BLaER1 treated with 17β-estradiol and CSF1 and Interleukin-3, amounts not matched to agents 10 nM and 100 nM (cell line): Measurements from ENCODE around the gene PIAS3.
"Not testable (repeated sequence)": the region's sequence is repeated elsewhere in the genome, so short reads cannot be mapped to it uniquely, and the experiment has no call there.

Experiments
- H3K27ac ChIP-seq, 11 experiments: shearing (Covaris generic); formaldehyde crosslinking; 2 replicates each; pipeline ENCODE4 v1.8.1; 2022
- H3K27me3 ChIP-seq, 11 experiments: shearing (Covaris generic); formaldehyde crosslinking; 2 replicates each; pipeline ENCODE4 v1.8.1; 2022
- H3K36me3 ChIP-seq, 11 experiments: shearing (Covaris generic); formaldehyde crosslinking; 2 replicates each; pipeline ENCODE4 v1.8.1; 2022
- H3K4me1 ChIP-seq, 10 experiments: shearing (Covaris generic); formaldehyde crosslinking; 2 replicates each; pipeline ENCODE4 v1.8.1; 2022
- H3K4me2 ChIP-seq, 11 experiments: shearing (Covaris generic); formaldehyde crosslinking; 2 replicates each; pipeline ENCODE4 v1.8.1; 2022
- H3K4me3 ChIP-seq, 10 experiments: shearing (Covaris generic); formaldehyde crosslinking; 2 replicates each; pipeline ENCODE4 v1.8.1; 2022
- H3K9ac ChIP-seq, 11 experiments: shearing (Covaris generic); formaldehyde crosslinking; 2 replicates each; pipeline ENCODE4 v1.8.1; 2022
- H3K9me3 ChIP-seq, 11 experiments: shearing (Covaris generic); formaldehyde crosslinking; replicated peaks in 1 of 11; 2 replicates each; pipeline ENCODE4 v1.8.1; 2022
- H4K20me1 ChIP-seq, 11 experiments: shearing (Covaris generic); formaldehyde crosslinking; 2 replicates each; pipeline ENCODE4 v1.8.1; 2022
- Cebpa-rat ChIP-seq, 11 experiments: shearing (Covaris generic); IDR thresholded peaks; 2 replicates each; pipeline ENCODE4 v1.8.1; 2022

Gene PIAS3

GRCh38 chr1:145845144-145845513 lies 13.8 kb downstream of the PIAS3 start:
- Histone ChIP-seq H3K9ac (peak overlapping the region; percentile 65 to 85 (median 80)), H3K27me3 (no peaks in the 10 kb centered on the region), H3K36me3 (peaks cover 56 to 71% (median 64%) of the 10 kb centered on the region in 11 experiments), H3K4me1 (peaks cover 19 to 36% (median 25%) of the 10 kb centered on the region in 10 experiments), H3K4me2 (peak overlapping the region; percentile 87 to 100 (median 96)), H3K9me3 (no peaks in the 10 kb centered on the region), H3K27ac (peak overlapping the region in 10 of 11 experiments; percentile 47 to 82 (median 70); a peak in 17 of 22 replicates), H4K20me1 (peaks cover 0 to 25% (median 8%) of the 10 kb centered on the region in 11 experiments; a peak in 9 of 22 replicates), H3K4me3 (peak overlapping the region; percentile 59 to 75 (median 63))
- no peak for TF ChIP-seq Cebpa-rat (IDR thresholded peaks at IDR 0.05)

DNA sequence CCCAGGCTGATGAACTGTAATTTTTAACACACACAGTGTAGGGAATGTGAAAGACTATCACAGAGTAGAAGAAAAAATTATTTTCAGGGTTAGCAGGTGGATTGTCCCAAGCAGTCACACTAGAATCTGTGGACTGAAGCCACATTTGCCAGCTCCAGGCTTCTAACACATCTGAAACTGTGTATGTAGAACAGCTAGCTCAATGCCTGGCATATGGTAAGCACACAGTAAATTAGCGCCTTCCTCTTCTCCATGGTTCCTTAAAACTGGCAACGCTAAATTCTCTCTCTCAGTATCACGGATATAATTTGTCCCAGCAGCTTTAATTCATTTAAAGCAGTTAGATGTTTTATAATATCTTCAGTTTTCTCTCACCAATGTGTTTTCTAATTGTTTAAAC lies 15.8 kb downstream of the PIAS3 start:
- Histone ChIP-seq H3K4me3 (no peak overlapping the region), H3K9ac (no peak overlapping the region), H3K27ac (no peak overlapping the region), H3K4me2 (0 out of 22 replicates have a peak overlapping the region, but pooled peaks of 1 of the 11 experiments have one; percentile 99), H4K20me1 (peaks cover 0 to 31% (median 8%) of the 10 kb centered on the region in 11 experiments; a peak in 8 of 22 replicates), H3K27me3 (no peaks in the 10 kb centered on the region), H3K4me1 (peaks cover 19 to 36% (median 25%) of the 10 kb centered on the region in 10 experiments), H3K9me3 (no peaks in the 10 kb centered on the region), H3K36me3 (peaks cover 57 to 71% (median 64%) of the 10 kb centered on the region in 11 experiments)
- TF ChIP-seq Cebpa-rat (IDR thresholded peaks at IDR 0.05), result no peak

- no peak overlapping the region for H3K27ac ChIP-seq
- peaks cover 0 to 35% (median 5%) of the 10 kb centered on the region in 11 experiments; a peak in 9 of 22 replicates for H4K20me1 ChIP-seq
- no peak overlapping the region for H3K9ac ChIP-seq
- H3K4me1 ChIP-seq, result no peaks in the 10 kb centered on the region
- H3K4me2 ChIP-seq, result no peak overlapping the region
- no peak overlapping the region for H3K4me3 ChIP-seq
- H3K9me3 ChIP-seq, result no peaks in the 10 kb centered on the region
- no peak for TF ChIP-seq Cebpa-rat (IDR thresholded peaks at IDR 0.05)
- no peaks in the 10 kb centered on the region for H3K27me3 ChIP-seq
- H3K36me3 ChIP-seq, result peaks cover 99 to 100% (median 100%) of the 10 kb centered on the region in 11 experiments
Measured at GRCh38 chr1:145837656-145838055, 21.2 kb downstream of the PIAS3 start.

- H3K27me3 ChIP-seq, H3K4me3 ChIP-seq, H3K27ac ChIP-seq, H3K9ac ChIP-seq, H3K4me2 ChIP-seq, H3K9me3 ChIP-seq: not testable (repeated sequence)
- Histone ChIP-seq H4K20me1 (peaks cover 0 to 43% (median 18%) of the 10 kb centered on the region in 11 experiments; a peak in 13 of 22 replicates), H3K36me3 (peaks cover 99 to 100% (median 100%) of the 10 kb centered on the region in 11 experiments), H3K4me1 (peaks cover 2 to 24% (median 10%) of the 10 kb centered on the region in 10 experiments)
Measured at GRCh38 chr1:145830810-145831209, 28.1 kb downstream of the PIAS3 start.

- Histone ChIP-seq H4K20me1 (peaks cover 0 to 47% (median 19%) of the 10 kb centered on the region in 11 experiments; a peak in 10 of 22 replicates), H3K9me3 (no peaks in the 10 kb centered on the region), H3K4me3 (no peak overlapping the region), H3K27me3 (no peaks in the 10 kb centered on the region), H3K9ac (no peak overlapping the region), H3K27ac (no peak overlapping the region), H3K36me3 (peaks cover 78 to 83% (median 81%) of the 10 kb centered on the region in 11 experiments), H3K4me2 (no peak overlapping the region), H3K4me1 (peaks cover 12 to 33% (median 21%) of the 10 kb centered on the region in 10 experiments)
- TF ChIP-seq Cebpa-rat (IDR thresholded peaks at IDR 0.05), result no peak
Measured at GRCh38 chr1:145828367-145829026, 30.4 kb downstream of the PIAS3 start.

DNA sequence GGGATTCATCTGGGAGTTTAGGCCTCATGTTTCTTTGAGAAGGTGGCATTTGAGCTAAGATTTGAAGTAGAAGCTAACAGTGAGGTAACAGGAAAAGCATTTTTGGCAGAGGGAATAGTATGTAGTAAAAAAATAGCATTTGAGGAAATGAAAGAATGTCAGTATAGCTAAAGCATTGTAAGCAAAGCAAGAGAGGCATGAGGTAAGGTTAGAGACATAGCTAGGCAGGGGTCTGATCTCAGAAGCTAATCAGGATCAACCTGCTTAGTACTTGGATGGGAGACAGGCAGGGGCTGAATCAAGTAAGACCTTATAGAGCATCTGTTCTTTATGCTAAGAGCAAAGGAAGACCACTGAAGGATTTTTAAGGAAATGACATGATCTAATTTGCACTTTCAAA lies 30.9 kb downstream of the PIAS3 start:
- 0 out of 22 replicates have a peak overlapping the region, but pooled peaks of 1 of the 11 experiments have one; percentile 17 for H3K9ac ChIP-seq
- H4K20me1 ChIP-seq, result peaks cover 0 to 47% (median 19%) of the 10 kb centered on the region in 11 experiments; a peak in 10 of 22 replicates
- H3K27me3 ChIP-seq, result no peaks in the 10 kb centered on the region
- H3K36me3 ChIP-seq, result peaks cover 73 to 78% (median 75%) of the 10 kb centered on the region in 11 experiments
- no peaks in the 10 kb centered on the region for H3K9me3 ChIP-seq
- H3K4me1 ChIP-seq, result peaks cover 12 to 33% (median 21%) of the 10 kb centered on the region in 10 experiments
- H3K4me2 ChIP-seq, result no peak overlapping the region
- H3K4me3 ChIP-seq, result no peak overlapping the region
- H3K27ac ChIP-seq, result no peak overlapping the region
- TF ChIP-seq Cebpa-rat (IDR thresholded peaks at IDR 0.05), result no peak

GRCh38 chr1:145826030-145826429 lies 32.9 kb downstream of the PIAS3 start:
- H3K27ac ChIP-seq, result no peak overlapping the region
- H3K9me3 ChIP-seq, result no peaks in the 10 kb centered on the region
- peak overlapping the region; percentile 84 to 97 (median 92) for H3K4me2 ChIP-seq
- no peak for TF ChIP-seq Cebpa-rat (IDR thresholded peaks at IDR 0.05)
- peak overlapping the region in 4 of 11 experiments; percentile 25 to 93 (median 62); a peak in 3 of 22 replicates for H3K9ac ChIP-seq
- H4K20me1 ChIP-seq, result peaks cover 0 to 38% (median 19%) of the 10 kb centered on the region in 11 experiments; a peak in 10 of 22 replicates
- peaks cover 54 to 58% (median 56%) of the 10 kb centered on the region in 11 experiments for H3K36me3 ChIP-seq
- peak overlapping the region in 5 of 10 experiments; percentile 69 to 83 (median 76); a peak in 8 of 20 replicates for H3K4me3 ChIP-seq
- peaks cover 12 to 33% (median 21%) of the 10 kb centered on the region in 10 experiments for H3K4me1 ChIP-seq
- no peaks in the 10 kb centered on the region for H3K27me3 ChIP-seq

DNA sequence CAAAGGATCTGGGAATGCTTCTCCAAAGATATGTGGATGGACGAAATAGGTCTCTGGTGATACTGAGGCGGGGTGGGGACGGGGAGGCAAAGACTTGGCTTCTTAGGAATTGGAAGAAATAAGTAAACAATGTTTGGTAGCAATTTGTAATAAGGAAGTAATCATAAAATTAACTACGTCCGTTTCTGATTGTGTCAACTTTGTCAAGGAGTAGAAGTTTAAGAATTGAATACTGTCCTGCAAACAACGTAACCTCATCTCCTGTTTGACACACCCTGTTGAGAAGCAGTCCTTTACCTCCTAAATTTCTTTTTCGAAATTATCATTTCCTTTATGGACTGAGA lies 34.4 kb downstream of the PIAS3 start:
- Histone ChIP-seq H3K36me3 (peaks cover 39 to 44% (median 41%) of the 10 kb centered on the region in 11 experiments), H3K4me1 (peaks cover 12 to 33% (median 21%) of the 10 kb centered on the region in 10 experiments)

More for the DNA sequence above, 34.4 kb downstream of the PIAS3 start:
- Histone ChIP-seq H3K27me3 (no peaks in the 10 kb centered on the region), H3K9ac (peak overlapping the region; percentile 86 to 98 (median 92)), H3K9me3 (peaks cover 0 to 1% (median 0%) of the 10 kb centered on the region in 11 experiments; a peak in 6 of 22 replicates), H3K4me2 (peak overlapping the region; percentile 84 to 97 (median 92)), H4K20me1 (peaks cover 0 to 38% (median 19%) of the 10 kb centered on the region in 11 experiments; a peak in 11 of 22 replicates), H3K27ac (peak overlapping the region; percentile 80 to 95 (median 93)), H3K4me3 (peak overlapping the region; percentile 67 to 92 (median 80))
- no peak for TF ChIP-seq Cebpa-rat (IDR thresholded peaks at IDR 0.05)
